ENCODE results near the gene JAM3.

JAM3 gene

DNA sequence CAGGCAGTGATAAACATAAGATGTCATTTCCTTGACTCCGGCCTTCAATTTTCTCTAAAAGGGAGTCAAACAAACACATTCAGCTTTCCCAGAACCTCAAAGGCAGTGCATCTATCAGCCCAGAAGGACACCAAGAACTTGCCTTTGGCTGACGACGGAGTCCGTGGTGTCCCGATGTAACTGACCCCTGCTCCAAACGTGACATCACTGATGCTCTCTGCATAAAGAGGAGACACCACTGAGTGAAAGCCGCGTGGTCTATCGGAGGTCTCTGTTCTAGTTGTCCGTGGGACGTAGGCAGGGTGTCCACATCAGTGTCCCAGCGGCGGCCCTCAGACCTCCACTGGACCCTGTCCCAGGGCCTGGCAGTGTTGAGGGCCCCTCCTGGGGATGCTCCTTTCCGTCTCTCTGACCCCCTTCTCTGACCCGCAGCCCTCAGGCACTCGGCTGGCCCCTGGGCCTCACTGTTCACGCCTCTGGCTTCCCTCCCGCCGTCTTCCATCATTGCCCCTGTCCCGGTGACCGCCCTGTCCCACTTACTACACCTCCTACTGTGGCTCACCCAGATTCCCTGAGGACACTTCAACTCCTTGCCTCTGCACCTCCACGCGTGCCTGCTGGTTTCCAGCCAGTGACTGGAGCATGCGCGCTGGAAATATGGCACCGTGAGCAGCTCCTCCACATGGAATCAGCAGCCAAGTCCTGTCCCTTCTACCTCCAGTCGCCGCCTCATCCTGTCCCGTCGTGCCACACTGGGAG, 84.5 kb downstream of the JAM3 start:
- TF ChIP-seq, protein P1, sequence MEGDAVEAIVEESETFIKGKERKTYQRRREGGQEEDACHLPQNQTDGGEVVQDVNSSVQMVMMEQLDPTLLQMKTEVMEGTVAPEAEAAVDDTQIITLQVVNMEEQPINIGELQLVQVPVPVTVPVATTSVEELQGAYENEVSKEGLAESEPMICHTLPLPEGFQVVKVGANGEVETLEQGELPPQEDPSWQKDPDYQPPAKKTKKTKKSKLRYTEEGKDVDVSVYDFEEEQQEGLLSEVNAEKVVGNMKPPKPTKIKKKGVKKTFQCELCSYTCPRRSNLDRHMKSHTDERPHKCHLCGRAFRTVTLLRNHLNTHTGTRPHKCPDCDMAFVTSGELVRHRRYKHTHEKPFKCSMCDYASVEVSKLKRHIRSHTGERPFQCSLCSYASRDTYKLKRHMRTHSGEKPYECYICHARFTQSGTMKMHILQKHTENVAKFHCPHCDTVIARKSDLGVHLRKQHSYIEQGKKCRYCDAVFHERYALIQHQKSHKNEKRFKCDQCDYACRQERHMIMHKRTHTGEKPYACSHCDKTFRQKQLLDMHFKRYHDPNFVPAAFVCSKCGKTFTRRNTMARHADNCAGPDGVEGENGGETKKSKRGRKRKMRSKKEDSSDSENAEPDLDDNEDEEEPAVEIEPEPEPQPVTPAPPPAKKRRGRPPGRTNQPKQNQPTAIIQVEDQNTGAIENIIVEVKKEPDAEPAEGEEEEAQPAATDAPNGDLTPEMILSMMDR (IDR thresholded peaks at IDR 0.05; ENCODE audit: insufficient read depth, low read length): no peak
- no peak for TF ChIP-seq GABPA (IDR thresholded peaks at IDR 0.05; ENCODE audit: low read depth)
- TF ChIP-seq, protein P2, sequence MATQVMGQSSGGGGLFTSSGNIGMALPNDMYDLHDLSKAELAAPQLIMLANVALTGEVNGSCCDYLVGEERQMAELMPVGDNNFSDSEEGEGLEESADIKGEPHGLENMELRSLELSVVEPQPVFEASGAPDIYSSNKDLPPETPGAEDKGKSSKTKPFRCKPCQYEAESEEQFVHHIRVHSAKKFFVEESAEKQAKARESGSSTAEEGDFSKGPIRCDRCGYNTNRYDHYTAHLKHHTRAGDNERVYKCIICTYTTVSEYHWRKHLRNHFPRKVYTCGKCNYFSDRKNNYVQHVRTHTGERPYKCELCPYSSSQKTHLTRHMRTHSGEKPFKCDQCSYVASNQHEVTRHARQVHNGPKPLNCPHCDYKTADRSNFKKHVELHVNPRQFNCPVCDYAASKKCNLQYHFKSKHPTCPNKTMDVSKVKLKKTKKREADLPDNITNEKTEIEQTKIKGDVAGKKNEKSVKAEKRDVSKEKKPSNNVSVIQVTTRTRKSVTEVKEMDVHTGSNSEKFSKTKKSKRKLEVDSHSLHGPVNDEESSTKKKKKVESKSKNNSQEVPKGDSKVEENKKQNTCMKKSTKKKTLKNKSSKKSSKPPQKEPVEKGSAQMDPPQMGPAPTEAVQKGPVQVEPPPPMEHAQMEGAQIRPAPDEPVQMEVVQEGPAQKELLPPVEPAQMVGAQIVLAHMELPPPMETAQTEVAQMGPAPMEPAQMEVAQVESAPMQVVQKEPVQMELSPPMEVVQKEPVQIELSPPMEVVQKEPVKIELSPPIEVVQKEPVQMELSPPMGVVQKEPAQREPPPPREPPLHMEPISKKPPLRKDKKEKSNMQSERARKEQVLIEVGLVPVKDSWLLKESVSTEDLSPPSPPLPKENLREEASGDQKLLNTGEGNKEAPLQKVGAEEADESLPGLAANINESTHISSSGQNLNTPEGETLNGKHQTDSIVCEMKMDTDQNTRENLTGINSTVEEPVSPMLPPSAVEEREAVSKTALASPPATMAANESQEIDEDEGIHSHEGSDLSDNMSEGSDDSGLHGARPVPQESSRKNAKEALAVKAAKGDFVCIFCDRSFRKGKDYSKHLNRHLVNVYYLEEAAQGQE (IDR thresholded peaks at IDR 0.05; ENCODE audit: insufficient replicate concordance, low read depth): no peak
- no peak for TF ChIP-seq SPI1 (IDR thresholded peaks at IDR 0.05; ENCODE audit: borderline replicate concordance, low read depth)
- no peak for TF ChIP-seq POLR2AphosphoS5 (IDR thresholded peaks at IDR 0.05; ENCODE audit: low read depth)
- H3K27me3 ChIP-seq (ENCODE audit: insufficient read depth, poor library complexity, severe bottlenecking): no peaks in the 10 kb centered on the region

DNA sequence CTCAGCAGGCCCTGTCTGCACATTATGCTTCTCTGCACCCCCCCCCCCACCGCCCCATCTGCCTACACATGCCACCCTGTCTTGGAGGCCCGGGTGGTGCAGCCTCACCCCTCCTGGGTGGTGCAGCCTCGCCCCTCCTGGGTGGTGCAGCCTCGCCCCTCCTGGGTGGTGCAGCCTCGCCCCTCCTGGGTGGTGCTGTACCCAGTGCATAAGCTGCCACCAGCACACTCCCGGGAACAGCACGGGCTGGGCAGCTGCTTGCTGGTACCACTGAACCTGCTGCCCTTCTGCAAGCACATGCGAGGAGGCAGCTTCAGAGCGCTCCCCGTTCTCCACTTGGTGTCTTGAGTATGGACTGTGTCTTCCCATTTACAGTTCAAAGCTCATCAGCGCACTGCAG, 85.6 kb downstream of the JAM3 start:
- TF ChIP-seq GABPA (IDR thresholded peaks at IDR 0.05; ENCODE audit: low read depth) (no peak), POLR2AphosphoS5 (IDR thresholded peaks at IDR 0.05; ENCODE audit: low read depth) (no peak), SPI1 (IDR thresholded peaks at IDR 0.05; ENCODE audit: borderline replicate concordance, low read depth) (no peak)
- TF ChIP-seq, protein P1 (IDR thresholded peaks at IDR 0.05; ENCODE audit: insufficient read depth, low read length): no peak
- TF ChIP-seq, protein P2 (IDR thresholded peaks at IDR 0.05; ENCODE audit: insufficient replicate concordance, low read depth): no peak
- H3K27me3 ChIP-seq (ENCODE audit: insufficient read depth, poor library complexity, severe bottlenecking): no peaks in the 10 kb centered on the region
- no peak for DNase-seq (ENCODE audit: low read depth in 1 of 2, low spot score in 1 of 2)
- no peak overlapping the region for H3K27ac ChIP-seq (replicated peaks)
- no peak overlapping the region for H3K4me3 ChIP-seq (replicated peaks; ENCODE audit: insufficient read depth, low read length)

More for the DNA sequence above, 84.5 kb downstream of the JAM3 start:
- H3K4me3 ChIP-seq (replicated peaks; ENCODE audit: insufficient read depth, low read length): no peak overlapping the region
- no peak overlapping the region for H3K27ac ChIP-seq (replicated peaks)
- DNase-seq (ENCODE audit: low read depth in 1 of 2, low spot score in 1 of 2): no peak

DNA sequence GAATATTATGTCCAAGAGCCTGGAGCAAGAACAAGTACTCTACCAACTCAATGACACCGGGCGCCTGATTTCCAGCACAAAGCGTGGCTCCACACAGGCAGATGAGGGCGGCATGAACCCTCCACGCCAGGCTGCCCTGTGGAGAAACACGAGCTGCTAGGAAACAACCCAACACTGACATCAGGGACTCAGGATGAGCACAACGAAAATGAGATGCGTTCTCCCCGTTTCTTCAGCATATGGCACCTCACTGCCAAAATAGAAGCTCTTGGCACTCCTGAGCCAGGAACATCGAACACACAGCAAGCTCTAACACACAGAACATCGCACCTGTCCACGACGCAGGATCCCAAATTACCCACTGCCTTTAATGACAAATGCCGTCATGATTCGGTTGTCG, 86.6 kb downstream of the JAM3 start:
- Histone ChIP-seq H3K4me3 (replicated peaks; ENCODE audit: insufficient read depth, low read length) (no peak overlapping the region), H3K27me3 (ENCODE audit: insufficient read depth, poor library complexity, severe bottlenecking) (no peaks in the 10 kb centered on the region), H3K27ac (replicated peaks) (no peak overlapping the region)
- TF ChIP-seq POLR2AphosphoS5 (IDR thresholded peaks at IDR 0.05; ENCODE audit: low read depth): no peak
- TF ChIP-seq, protein P1 (IDR thresholded peaks at IDR 0.05; ENCODE audit: insufficient read depth, low read length): no peak
- TF ChIP-seq GABPA (IDR thresholded peaks at IDR 0.05; ENCODE audit: low read depth): no peak
- TF ChIP-seq SPI1 (IDR thresholded peaks at IDR 0.05; ENCODE audit: borderline replicate concordance, low read depth): no peak
- TF ChIP-seq, protein P2 (IDR thresholded peaks at IDR 0.05; ENCODE audit: insufficient replicate concordance, low read depth): no peak
- DNase-seq (ENCODE audit: low read depth in 1 of 2, low spot score in 1 of 2): no peak
